HG03060 (cell line): ENCODE results near the gene DKK1.

Experiments
- ATAC-seq: cut with Tn5 transposase; IDR thresholded peaks from one replicate; pipeline ENCODE4 v1.9.1; 2021; ENCODE audit warnings: low read depth, moderate number of reproducible peaks; ENCODE audit not compliant: unreplicated experiment

DKK1 gene

DNA sequence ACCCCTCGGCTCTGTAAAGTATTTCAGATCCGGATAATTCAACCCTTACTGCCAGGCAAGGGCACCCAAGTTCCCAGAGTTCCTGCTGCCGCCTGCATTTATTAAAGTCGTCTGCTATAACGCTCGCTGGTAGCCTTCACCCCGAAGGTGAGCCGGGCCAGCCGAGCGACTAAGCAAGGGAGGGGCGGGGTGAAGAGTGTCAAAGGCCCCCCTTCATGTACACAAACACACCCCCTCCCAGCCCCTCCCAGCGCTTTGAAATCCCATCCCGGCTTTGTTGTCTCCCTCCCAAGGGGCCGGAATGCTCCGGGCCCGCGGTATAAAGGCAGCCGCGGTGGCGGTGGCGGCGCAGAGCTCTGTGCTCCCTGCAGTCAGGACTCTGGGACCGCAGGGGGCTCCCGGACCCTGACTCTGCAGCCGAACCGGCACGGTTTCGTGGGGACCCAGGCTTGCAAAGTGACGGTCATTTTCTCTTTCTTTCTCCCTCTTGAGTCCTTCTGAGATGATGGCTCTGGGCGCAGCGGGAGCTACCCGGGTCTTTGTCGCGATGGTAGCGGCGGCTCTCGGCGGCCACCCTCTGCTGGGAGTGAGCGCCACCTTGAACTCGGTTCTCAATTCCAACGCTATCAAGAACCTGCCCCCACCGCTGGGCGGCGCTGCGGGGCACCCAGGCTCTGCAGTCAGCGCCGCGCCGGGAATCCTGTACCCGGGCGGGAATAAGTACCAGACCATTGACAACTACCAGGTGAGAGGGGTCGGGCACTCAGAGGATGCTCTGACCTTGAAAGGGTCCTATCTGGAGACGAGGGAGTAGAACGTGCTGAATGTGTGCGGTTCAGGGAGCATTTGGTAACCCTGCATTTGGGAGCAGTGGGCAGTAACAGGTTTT lies at the start of gene DKK1:
Gene DKK1 (plus strand): TSS at position 349 of the 889 bp plus-strand sequence. CDS start 154 bp downstream, at position 503.
- ATAC-seq = no peak

GRCh38 chr10:52265131-52265926 lies 48.8 kb upstream of the DKK1 start:
- ATAC-seq = no peak

GRCh38 chr10:52266858-52267257 lies 47.2 kb upstream of the DKK1 start:
- no peak for ATAC-seq

GRCh38 chr10:52268790-52269189 lies 45.3 kb upstream of the DKK1 start:
- no peak for ATAC-seq

- ATAC-seq = no peak
Measured at GRCh38 chr10:52269233-52269632, 44.8 kb upstream of the DKK1 start.

GRCh38 chr10:52276163-52276562 lies 37.9 kb upstream of the DKK1 start:
- ATAC-seq = no peak

GRCh38 chr10:52276986-52277385 lies 37.1 kb upstream of the DKK1 start:
- no peak for ATAC-seq

- ATAC-seq = no peak
Measured at GRCh38 chr10:52279546-52279945, 34.5 kb upstream of the DKK1 start.

DNA sequence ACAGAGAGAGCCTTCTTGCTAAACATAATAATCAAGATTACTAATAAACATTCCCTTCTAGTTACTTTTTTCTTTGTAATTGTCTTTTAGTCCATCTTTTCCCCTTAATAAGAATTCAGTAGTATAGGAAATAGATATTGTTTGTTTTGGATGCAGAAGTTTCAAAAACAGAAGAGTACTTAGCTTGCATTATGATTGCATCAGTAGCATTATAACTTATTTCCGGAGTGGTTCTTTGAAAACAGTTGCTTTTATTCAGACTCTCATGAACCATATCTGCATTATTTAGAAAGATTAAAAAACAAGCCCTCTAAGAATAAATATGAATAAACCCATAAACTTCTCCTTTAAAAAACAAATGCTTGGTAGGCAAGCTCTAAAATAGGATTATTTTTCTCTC lies 34.0 kb upstream of the DKK1 start:
- no peak for ATAC-seq

- no peak for ATAC-seq
Measured at GRCh38 chr10:52283174-52283573, 30.9 kb upstream of the DKK1 start.

GRCh38 chr10:52284416-52285013 lies 29.6 kb upstream of the DKK1 start:
- ATAC-seq = peak; percentile 66

DNA sequence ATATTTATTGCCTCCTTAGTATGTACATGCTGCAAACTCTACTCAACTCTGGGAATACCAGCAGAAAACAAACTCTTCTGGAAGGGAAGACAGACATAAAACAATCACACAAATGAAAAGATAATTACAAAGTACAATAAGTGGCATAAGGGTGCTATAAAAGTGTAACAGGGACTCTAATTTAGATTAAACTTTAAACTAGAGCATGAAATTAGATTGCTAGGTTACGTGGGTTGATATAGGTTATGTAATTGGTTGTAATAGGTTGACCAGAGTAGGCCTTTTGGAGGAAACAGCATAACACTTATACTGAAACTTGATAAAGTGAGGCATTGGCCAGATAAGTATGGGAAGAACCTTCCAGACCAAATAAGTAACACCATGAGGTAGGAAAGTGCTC lies 26.2 kb upstream of the DKK1 start:
- ATAC-seq = no peak

DNA sequence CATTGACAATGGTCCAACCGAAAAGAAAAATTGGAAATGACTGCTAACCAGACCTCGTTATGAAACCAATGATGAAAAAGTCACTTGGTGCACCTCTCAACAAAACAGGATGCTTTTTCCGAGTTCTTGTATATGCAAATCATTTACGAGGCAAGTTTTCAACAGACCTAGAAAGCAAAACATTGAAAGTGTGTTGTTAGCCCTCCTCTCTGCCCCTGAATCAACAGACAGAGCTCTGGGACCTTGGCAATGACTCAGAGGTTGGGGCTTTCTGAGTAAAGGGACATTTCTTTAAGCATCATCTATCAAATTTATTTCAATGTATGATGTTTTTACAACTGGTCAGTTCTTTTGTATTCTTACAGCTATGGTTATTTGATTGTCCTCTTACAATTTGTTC lies 16.3 kb upstream of the DKK1 start:
- ATAC-seq = no peak

DNA sequence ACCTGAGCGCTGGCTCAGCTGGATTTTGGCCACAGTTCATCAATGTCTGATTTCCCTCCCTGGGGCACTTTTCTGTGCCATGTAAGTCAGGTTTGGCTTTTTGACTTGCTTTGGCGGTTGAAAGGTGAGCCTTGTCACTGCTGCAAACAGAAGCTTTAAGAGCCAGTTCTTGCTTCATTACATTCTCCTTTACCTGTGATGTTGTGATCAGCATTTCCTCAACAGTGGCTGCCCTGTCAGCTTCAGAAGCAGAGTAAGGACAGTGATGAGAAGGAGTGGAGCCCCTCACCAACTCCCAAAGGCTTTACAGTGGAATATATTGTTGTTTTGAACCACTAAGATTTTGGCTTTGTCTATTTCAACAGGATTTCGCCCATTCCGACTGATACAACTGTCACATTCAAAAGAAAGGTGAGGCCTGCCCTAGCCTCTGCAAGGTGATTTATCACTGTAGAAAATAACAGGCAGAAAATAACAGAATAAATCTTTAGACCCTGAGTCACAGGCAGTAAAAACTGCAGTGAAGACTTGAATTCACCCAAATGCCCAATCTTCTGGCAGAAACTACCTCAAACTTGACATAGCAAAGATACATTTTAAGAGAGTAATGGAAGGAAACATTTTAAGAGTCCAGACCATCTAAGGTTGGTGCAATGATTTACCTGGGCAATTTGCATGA lies 13.3 kb upstream of the DKK1 start:
- ATAC-seq = no peak

GRCh38 chr10:52308251-52309031 lies 5.6 kb upstream of the DKK1 start:
- no peak for ATAC-seq

DNA sequence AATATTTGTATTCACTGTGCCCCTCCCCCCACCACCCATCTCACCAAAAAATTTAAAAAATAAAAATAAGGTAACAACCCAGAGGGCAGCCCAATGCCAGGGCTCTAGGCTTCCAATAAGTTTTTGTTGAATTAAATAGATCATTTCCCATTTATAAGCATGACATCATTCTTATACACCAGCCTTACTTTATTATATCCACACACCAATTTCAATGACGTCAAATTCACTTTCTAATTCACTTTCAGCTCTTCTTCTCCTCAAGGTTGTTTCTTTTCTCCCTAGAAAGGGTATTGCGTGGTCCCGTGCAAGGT lies 1.2 kb upstream of the DKK1 start:
- no peak for ATAC-seq

- ATAC-seq = no peak
Measured at GRCh38 chr10:52313256-52313932, 687 bp upstream of the DKK1 start.

GRCh38 chr10:52314822-52315552 lies 906 bp downstream of the DKK1 start:
- ATAC-seq = no peak

DNA sequence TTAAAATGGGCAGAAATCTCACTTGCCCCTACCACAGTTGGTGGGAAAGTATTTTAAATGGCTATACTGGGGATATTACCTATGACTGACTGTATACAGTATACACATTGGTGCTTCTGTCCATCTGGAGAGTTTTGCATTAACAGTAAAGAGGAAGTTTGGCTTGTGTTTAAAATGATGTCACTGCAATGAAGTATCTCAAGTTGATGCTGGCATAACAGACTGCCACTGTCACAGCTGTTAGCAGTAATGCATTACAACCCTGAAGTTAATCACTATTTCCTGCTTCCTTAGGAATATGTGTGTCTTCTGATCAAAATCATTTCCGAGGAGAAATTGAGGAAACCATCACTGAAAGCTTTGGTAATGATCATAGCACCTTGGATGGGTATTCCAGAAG lies 1.9 kb downstream of the DKK1 start:
- no peak for ATAC-seq
